HepG2 (cell line): ENCODE measurements around the gene ACSM3. TPM values are rescaled to one million over a fixed set of nuclear protein-coding genes. Genes with fewer than 3 reads are reported as not detected.

Experiments used
- ATF7 ChIP-seq, 2 experiments: fragments of 450-650 bp in 1 of 2; sonication (generic) in 1 of 2; formaldehyde crosslinking in 1 of 2; IDR thresholded peaks; 2 replicates each; pipeline versions ENCODE4 v1.4.0 to v1.6.1; 2016 to 2020; ENCODE audit warnings: antibody characterized with exemption in 1 of 2, mild to moderate bottlenecking in 1 of 2, missing genetic modification reagents in 1 of 2
- E2F2 ChIP-seq: sonication (generic); formaldehyde crosslinking; IDR thresholded peaks from 2 replicates; pipeline ENCODE4 v1.4.0; 2020; ENCODE audit warnings: missing genetic modification reagents, borderline replicate concordance
- ERF ChIP-seq: IDR thresholded peaks from 2 replicates; pipeline ENCODE4 v1.6.1; 2018; ENCODE audit warnings: missing biosample characterization, missing genetic modification reagents
- HINFP ChIP-seq: sonication (generic); formaldehyde crosslinking; IDR thresholded peaks from 2 replicates; pipeline ENCODE4 v1.4.0; 2020; ENCODE audit warnings: low read depth, mild to moderate bottlenecking, missing genetic modification reagents
- ISX ChIP-seq: sonication (generic); formaldehyde crosslinking; conservative IDR thresholded peaks from 2 replicates; pipeline ENCODE4 v1.5.0; 2020; ENCODE audit warnings: missing genetic modification reagents
- KDM6A ChIP-seq: IDR thresholded peaks from 2 replicates; pipeline ENCODE4 v1.6.1; 2016; ENCODE audit warnings: low read depth
- SMAD9 ChIP-seq: sonication (generic); formaldehyde crosslinking; IDR thresholded peaks from 2 replicates; pipeline ENCODE4 v1.5.1; 2020; ENCODE audit warnings: mild to moderate bottlenecking, missing genetic modification reagents
- TAF1 ChIP-seq: sonication (generic); formaldehyde crosslinking; IDR thresholded peaks from 2 replicates; pipeline ENCODE4 v1.4.0; 2020; ENCODE audit warnings: missing genetic modification reagents
- XRCC5 ChIP-seq: fragments of 200-400 bp; formaldehyde crosslinking; optimal IDR thresholded peaks from 2 replicates; pipeline ENCODE3; 2017; ENCODE audit warnings: mild to moderate bottlenecking, low read length
- ZBTB4 ChIP-seq: sonication (generic); formaldehyde crosslinking; IDR thresholded peaks from 2 replicates; pipeline ENCODE4 v1.4.0; 2020; ENCODE audit warnings: missing genetic modification reagents, mild to moderate bottlenecking, borderline replicate concordance
- ZEB1 ChIP-seq: IDR thresholded peaks from 2 replicates; pipeline ENCODE4 v1.6.1; 2012; ENCODE audit warnings: mild to moderate bottlenecking, low read depth, inconsistent platforms; ENCODE audit not compliant: insufficient replicate concordance
- ZNF256 ChIP-seq: sonication (generic); formaldehyde crosslinking; conservative IDR thresholded peaks from 2 replicates; pipeline ENCODE4 v1.4.0; 2020; ENCODE audit warnings: missing genetic modification reagents
- ZNF326 ChIP-seq: sonication (generic); formaldehyde crosslinking; IDR thresholded peaks from 2 replicates; pipeline ENCODE4 v1.4.0; 2020; ENCODE audit warnings: missing genetic modification reagents, borderline replicate concordance
- ZNF512 ChIP-seq: sonication (generic); formaldehyde crosslinking; IDR thresholded peaks from 2 replicates; pipeline ENCODE4 v1.4.0; 2020; ENCODE audit warnings: mild to moderate bottlenecking, missing genetic modification reagents
- ZNF512B ChIP-seq: sonication (generic); formaldehyde crosslinking; IDR thresholded peaks from 2 replicates; pipeline ENCODE4 v1.5.1; 2020; ENCODE audit warnings: missing genetic modification reagents, mild to moderate bottlenecking, borderline replicate concordance
- ZNF557 ChIP-seq: sonication (generic); formaldehyde crosslinking; IDR thresholded peaks from 2 replicates; pipeline ENCODE4 v1.4.0; 2020; ENCODE audit warnings: missing genetic modification reagents
- polyA plus RNA-seq, 8 experiments: library from polyadenylated mRNA; depleted of rRNA in 3 of 8; stranded (reverse) in 7 of 8; unstranded in 1 of 8; fragments of >200 nt; fragmentation: Illumina TruSeq in 4 of 8; extraction: Trizol in 4 of 8; gene quantifications; 2 replicates each; pipeline versions ENCODE4 v1.2.1 to v1.2.3, GENCODE V29; 2011 to 2016; ENCODE audit warnings: low read depth in 4 of 8, missing spikeins in 1 of 8, mixed read lengths in 1 of 8; ENCODE audit not compliant: insufficient read depth in 1 of 8
- total RNA-seq, 5 experiments: library from RNA; depleted of rRNA; stranded (reverse); fragments of >200 nt; fragmentation: Illumina TruSeq; extraction: Trizol; gene quantifications; 2 replicates each; pipeline ENCODE4 v1.2.3, GENCODE V29; 2016; ENCODE audit warnings: low read depth in 1 of 5

ACSM3 gene
- total and polyA plus RNA-seq, 2 of the 13 experiments (the other 11 are each of a cell fraction or from before 2014, with no cell fraction given): 74.0 to 108 TPM

- TF ChIP-seq ZBTB4 (peak; percentile 26; the same call in 1 of the 2 replicates), ATF7 (IDR thresholded peaks at IDR 0.05) (no peak), ATF7 (CRISPR knock-in tag; IDR thresholded peaks at IDR 0.05) (no peak), KDM6A (no peak), XRCC5 (peak; percentile 97), TAF1 (CRISPR knock-in tag) (no peak), ZNF512B (CRISPR knock-in tag) (0 out of 2 replicates have a peak, but pooled peaks have one; percentile 64), HINFP (CRISPR knock-in tag) (peak; percentile 22; the same call in 1 of the 2 replicates), E2F2 (CRISPR knock-in tag) (no peak), ERF (CRISPR knock-in tag) (no peak), SMAD9 (CRISPR knock-in tag) (no peak), ZNF512 (CRISPR knock-in tag) (no peak), ZNF557 (CRISPR knock-in tag) (no peak), ZNF326 (no peak), ZEB1 (no peak), ISX (CRISPR knock-in tag) (no peak), ZNF256 (CRISPR knock-in tag) (no peak)
These were observed 11.0 kb downstream of the ACSM3 start (continued) for GRCh38 chr16:20774703-20775362.
